CD14-positive monocyte (primary cell): ENCODE results near the gene SPATA33. TPM values are rescaled to one million over a fixed set of nuclear protein-coding genes. Genes with fewer than 3 reads are reported as not detected.
"Not testable (repeated sequence)": the region's sequence is repeated elsewhere in the genome, so short reads cannot be mapped to it uniquely, and the experiment has no call there.

Source experiments
- DNase-seq, 3 donors: peaks; one replicate each; pipeline ENCODE4 v3.0.0-alpha.2; 2011 to 2022
- H2AFZ ChIP-seq: 2 replicates; pipeline ENCODE4 v1.6.0; 2012; ENCODE audit warnings: mild to moderate bottlenecking, low read depth, low read length, inconsistent platforms; ENCODE audit not compliant: insufficient read depth, poor library complexity, severe bottlenecking
- H3K27ac ChIP-seq, 2 donors: 1 replicate in 1 of 2; 2 replicates in 1 of 2; pipeline ENCODE4 v1.5.1; 2012 to 2013; ENCODE audit warnings: low read length in 2 of 2, control low read depth in 1 of 2, inconsistent platforms in 1 of 2, low read depth in 1 of 2, mild to moderate bottlenecking in 1 of 2
- H3K27me3 ChIP-seq, 2 donors: one replicate each; pipeline versions ENCODE4 v1.6.0 to v1.6.1; 2011 to 2013; ENCODE audit warnings: low read length in 2 of 2; ENCODE audit not compliant: control insufficient read depth in 2 of 2, insufficient read depth in 2 of 2
- H3K36me3 ChIP-seq, 2 donors: replicated peaks in 1 of 2; 1 replicate in 1 of 2; 2 replicates in 1 of 2; pipeline versions ENCODE4 v1.5.1 to v1.6.1; 2012 to 2013; ENCODE audit warnings: low read length in 2 of 2, control low read depth in 1 of 2, inconsistent platforms in 1 of 2, mild to moderate bottlenecking in 1 of 2; ENCODE audit not compliant: insufficient read depth in 2 of 2, control insufficient read depth in 1 of 2
- H3K4me1 ChIP-seq, 2 donors: 1 replicate in 1 of 2; 2 replicates in 1 of 2; pipeline versions ENCODE4 v1.5.1 to v1.6.1; 2012 to 2013; ENCODE audit warnings: low read length in 2 of 2, control low read depth in 1 of 2, inconsistent platforms in 1 of 2, mild to moderate bottlenecking in 1 of 2, moderate library complexity in 1 of 2; ENCODE audit not compliant: insufficient read depth in 2 of 2, control insufficient read depth in 1 of 2
- H3K4me2 ChIP-seq: replicated peaks from 2 replicates; pipeline ENCODE3; 2012; ENCODE audit warnings: low read length, moderate library complexity, mild to moderate bottlenecking; ENCODE audit not compliant: poor library complexity, severe bottlenecking; ENCODE audit errors: extremely low read depth
- H3K4me3 ChIP-seq, 3 experiments: fragments of 200-600 bp in 1 of 3; sonication (generic) in 1 of 3; replicated peaks in 1 of 3; 1 replicate in 2 of 3; 2 replicates in 1 of 3; pipeline ENCODE4 v1.5.1; 2011 to 2013; ENCODE audit warnings: low read length in 3 of 3, mild to moderate bottlenecking in 3 of 3, control low read depth in 2 of 3, low read depth in 2 of 3, inconsistent platforms in 1 of 3, moderate library complexity in 1 of 3
- H3K79me2 ChIP-seq: 2 replicates; pipeline ENCODE4 v1.6.0; 2012; ENCODE audit warnings: mild to moderate bottlenecking, control low read depth, inconsistent platforms, low read length, moderate library complexity; ENCODE audit not compliant: insufficient read depth
- H3K9ac ChIP-seq: 2 replicates; pipeline ENCODE4 v1.6.0; 2017; ENCODE audit warnings: low read length, mild to moderate bottlenecking; ENCODE audit not compliant: insufficient read depth, poor library complexity, severe bottlenecking
- H3K9me3 ChIP-seq, 2 donors: replicated peaks in 1 of 2; 1 replicate in 1 of 2; 2 replicates in 1 of 2; pipeline versions ENCODE4 v1.5.1 to v1.6.1; 2012 to 2013; ENCODE audit warnings: low read length in 2 of 2, control low read depth in 1 of 2; ENCODE audit not compliant: control insufficient read depth in 1 of 2, insufficient read depth in 1 of 2
- H4K20me1 ChIP-seq: 2 replicates; pipeline ENCODE4 v1.6.0; 2012; ENCODE audit warnings: mild to moderate bottlenecking, low read length, control low read depth, moderate library complexity; ENCODE audit not compliant: insufficient read depth
- H3K27ac Mint-ChIP-seq, 7 donors: one replicate each; pipeline ENCODE4 v1.8.0; 2020; ENCODE audit warnings: mild to moderate bottlenecking in 7 of 7, mixed read lengths in 7 of 7, moderate library complexity in 6 of 7, inconsistent platforms in 2 of 7
- H3K27me3 Mint-ChIP-seq, 3 donors: one replicate each; pipeline ENCODE4 v1.8.0; 2021 to 2022; ENCODE audit warnings: low read depth in 3 of 3, mild to moderate bottlenecking in 3 of 3, mixed read lengths in 3 of 3, moderate library complexity in 3 of 3, inconsistent platforms in 1 of 3
- H3K36me3 Mint-ChIP-seq, 2 donors: one replicate each; pipeline ENCODE4 v1.8.0; 2020; ENCODE audit warnings: mixed read lengths in 2 of 2, inconsistent platforms in 1 of 2, mild to moderate bottlenecking in 1 of 2
- H3K4me1 Mint-ChIP-seq: one replicate; pipeline ENCODE4 v1.8.0; 2020; ENCODE audit warnings: mild to moderate bottlenecking, mixed read lengths
- H3K4me3 Mint-ChIP-seq, 2 donors: one replicate each; pipeline ENCODE4 v1.8.0; 2020; ENCODE audit warnings: mild to moderate bottlenecking in 2 of 2, mixed read lengths in 2 of 2, moderate library complexity in 1 of 2
- H3K9me3 Mint-ChIP-seq, 7 donors: one replicate each; pipeline ENCODE4 v1.8.0; 2020 to 2022; ENCODE audit warnings: mixed read lengths in 7 of 7, mild to moderate bottlenecking in 6 of 7, moderate library complexity in 6 of 7, inconsistent platforms in 2 of 7
- CTCF ChIP-seq: fragments of 200-600 bp; IDR thresholded peaks from one replicate; pipeline ENCODE4 v1.8.0; 2022; ENCODE audit warnings: antibody characterized with exemption, mild to moderate bottlenecking
- WGBS: methylation state at CpG from one replicate; pipeline ENCODE4 v1.1.5; 2013; ENCODE audit warnings: missing lambda C conversion rate; ENCODE audit not compliant: insufficient coverage; 5-methylcytosine and 5-hydroxymethylcytosine counted together
- intact Hi-C, 2 donors: fragments of 100-400 bp; cut with micrococcal nuclease; formaldehyde crosslinking; loops; one replicate each; pipeline versions ENCODE4 v1.15.0 to v1.15.1; 2023
- polyA plus RNA-seq, 3 donors: library from polyadenylated mRNA; depleted of rRNA in 1 of 3; unstranded in 2 of 3; stranded (reverse) in 1 of 3; fragments of 300-500 nt in 2 of 3; fragments of >200 nt in 1 of 3; fragmentation: Illumina TruSeq in 2 of 3; gene quantifications; 1 replicate in 2 of 3; 2 replicates in 1 of 3; pipeline ENCODE4 v1.2.3, GENCODE V29; 2012 to 2021

SPATA33 gene
- polyA plus RNA-seq, 3 donors = 1.4 to 3.5 (median 1.8) TPM

GRCh38 chr16:89629827-89630610 is 27.6 kb upstream of the SPATA33 start:
- Histone ChIP-seq H3K36me3 (no peaks in the 10 kb centered on the region), H2AFZ (no peak overlapping the region), H3K27ac (no peak overlapping the region), H3K4me2 (no peak overlapping the region), H3K79me2 (no peaks in the 10 kb centered on the region), H3K27me3 (peaks cover 0 to under 1% of the 10 kb centered on the region in 2 donors), H3K4me3 (no peak overlapping the region), H4K20me1 (no peaks in the 10 kb centered on the region), H3K9ac (no peak overlapping the region), H3K4me1 (no peaks in the 10 kb centered on the region), H3K9me3 (peaks cover 14 to 27% of the 10 kb centered on the region in 2 donors)
- Mint-ChIP-seq H3K27me3 (peaks cover 2 to 14% (median 8%) of the 10 kb centered on the region in 3 donors), H3K9me3 (peaks cover 11 to 25% (median 14%) of the 10 kb centered on the region in 7 donors), H3K4me3 (no peak overlapping the region), H3K27ac (no peak overlapping the region), H3K36me3 (no peaks in the 10 kb centered on the region), H3K4me1 (peaks cover 7% of the 10 kb centered on the region)
- intact Hi-C loops = no loop called here
- 95% methylated on average over 8 of the region's 17 CpGs for WGBS
- TF ChIP-seq CTCF = no peak
- DNase-seq = no peak

- peaks cover 4 to 9% (median 5%) of the 10 kb centered on the region in 3 donors for H3K27me3 Mint-ChIP-seq
- Histone ChIP-seq H3K27ac (no peak overlapping the region), H3K4me2 (no peak overlapping the region), H3K36me3 (no peaks in the 10 kb centered on the region), H3K4me3 (no peak overlapping the region), H3K4me1 (no peaks in the 10 kb centered on the region), H4K20me1 (no peaks in the 10 kb centered on the region), H3K9me3 (peaks cover 21 to 42% of the 10 kb centered on the region in 2 donors), H2AFZ (no peak overlapping the region), H3K27me3 (no peaks in the 10 kb centered on the region), H3K79me2 (no peaks in the 10 kb centered on the region), H3K9ac (no peak overlapping the region)
- no peaks in the 10 kb centered on the region for H3K4me1 Mint-ChIP-seq
- DNase-seq = no peak
- no peaks in the 10 kb centered on the region for H3K36me3 Mint-ChIP-seq
- intact Hi-C loops = no loop called here
- H3K4me3 Mint-ChIP-seq = no peak overlapping the region
- H3K9me3 Mint-ChIP-seq = peaks cover 17 to 35% (median 26%) of the 10 kb centered on the region in 7 donors
- peak overlapping the region in 1 of 7 donors; percentile 49 for H3K27ac Mint-ChIP-seq
- TF ChIP-seq CTCF = no peak
- WGBS = 96% methylated on average over 19 of the region's 19 CpGs
Measured at GRCh38 chr16:89633064-89633631, 24.5 kb upstream of the SPATA33 start.

GRCh38 chr16:89634463-89635385 is 22.9 kb upstream of the SPATA33 start:
- H3K4me1 ChIP-seq, H3K79me2 ChIP-seq, H4K20me1 ChIP-seq, H3K4me3 Mint-ChIP-seq, H3K4me2 ChIP-seq, H3K9ac ChIP-seq, H2AFZ ChIP-seq, DNase-seq, H3K36me3 ChIP-seq, H3K4me1 Mint-ChIP-seq, H3K27me3 ChIP-seq, H3K4me3 ChIP-seq, intact Hi-C loops, H3K27me3 Mint-ChIP-seq, H3K36me3 Mint-ChIP-seq: not testable (repeated sequence)
- 71% methylated on average over 1 of the region's 2 CpGs for WGBS
- H3K9me3 Mint-ChIP-seq = peaks cover 17 to 35% (median 26%) of the 10 kb centered on the region in 7 donors
- peak overlapping the region in 4 of 7 donors; percentile 33 to 78 (median 72) for H3K27ac Mint-ChIP-seq
- peak overlapping the region; percentile 23 to 58 for H3K27ac ChIP-seq
- H3K9me3 ChIP-seq = peaks cover 21 to 40% of the 10 kb centered on the region in 2 donors
